HG03354 (cell line): Measurements from ENCODE around the gene SLC12A8.
A peak's percentile ranks its signal among the peaks of the same experiment; 100 is the strongest.

ENCODE experiments used
- ATAC-seq: cut with Tn5 transposase; IDR thresholded peaks from one replicate; pipeline ENCODE4 v1.9.1; 2021; ENCODE audit warnings: mild to moderate bottlenecking; ENCODE audit not compliant: unreplicated experiment, poor library complexity, severe bottlenecking

SLC12A8 gene

DNA sequence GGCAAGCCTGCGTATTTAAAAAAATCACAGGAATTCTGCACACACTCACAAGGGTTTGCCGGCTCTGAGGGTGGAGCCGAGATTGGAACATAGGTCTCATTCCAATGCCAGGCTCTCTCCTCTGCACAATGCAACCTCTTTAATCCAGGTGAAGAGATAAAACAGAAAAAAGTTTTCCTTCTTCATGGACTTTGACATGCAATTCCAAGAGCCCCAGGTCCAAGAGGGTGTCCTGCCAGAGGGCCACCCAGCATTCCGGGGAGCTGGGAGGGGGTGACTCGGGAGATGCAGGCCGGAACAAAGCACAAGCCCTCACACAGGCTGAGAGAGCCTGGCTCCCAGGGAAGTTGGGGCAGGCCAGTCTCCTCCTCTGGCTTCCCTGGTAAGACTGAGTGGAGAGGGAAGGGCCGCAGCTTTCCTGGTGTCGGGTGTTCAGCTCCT is 6.7 kb upstream of the SLC12A8 start:
- no peak for ATAC-seq

- no peak for ATAC-seq
Measured at GRCh38 chr3:125214738-125215137, 2.2 kb upstream of the SLC12A8 start.

DNA sequence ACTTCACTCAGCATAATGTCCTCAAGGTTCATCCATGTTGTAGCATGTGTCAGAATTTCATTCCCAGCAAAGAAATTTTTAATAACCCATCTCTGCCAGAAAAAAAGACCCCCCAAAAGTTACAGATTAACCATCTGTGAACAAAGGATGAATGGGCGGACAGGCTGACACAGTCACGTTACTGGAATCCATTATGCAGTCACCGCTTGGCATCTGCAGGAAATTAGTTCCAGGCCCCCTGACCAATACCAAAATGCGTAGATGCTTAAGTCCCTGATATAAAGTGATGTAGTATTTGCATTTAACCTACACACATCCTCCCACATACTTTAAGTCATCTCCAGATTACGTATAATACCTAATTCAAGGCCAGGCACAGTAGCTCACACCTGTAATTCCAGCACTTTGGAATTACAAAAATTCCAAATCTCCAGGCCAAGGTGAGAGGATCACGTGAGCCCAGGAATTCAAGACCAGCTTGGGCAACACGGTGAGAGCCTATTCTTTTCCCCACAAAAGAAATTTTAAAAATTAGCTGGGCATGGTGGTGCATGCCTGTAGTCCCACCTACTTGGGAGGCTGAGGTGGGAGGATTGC is 1.5 kb upstream of the SLC12A8 start:
- ATAC-seq, result no peak

DNA sequence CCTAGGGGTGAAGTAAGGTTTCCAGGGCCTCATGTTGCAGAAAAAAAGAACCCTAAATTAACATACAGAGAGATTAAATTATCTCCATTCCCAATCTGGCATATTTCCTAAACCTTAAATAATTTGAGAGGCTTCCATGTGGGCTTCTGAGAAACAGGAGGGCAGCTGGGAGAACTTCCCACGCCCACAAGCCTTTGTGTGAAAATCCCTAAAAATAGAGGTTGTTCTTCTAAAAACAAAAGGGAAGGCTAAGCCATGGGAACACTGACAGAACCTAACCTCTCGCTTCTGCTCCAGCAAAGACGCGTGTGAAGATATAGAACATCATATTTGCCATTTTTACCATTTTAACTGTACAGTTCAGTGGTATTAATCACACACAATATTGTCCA is 812 bp upstream of the SLC12A8 start:
- no peak for ATAC-seq

DNA sequence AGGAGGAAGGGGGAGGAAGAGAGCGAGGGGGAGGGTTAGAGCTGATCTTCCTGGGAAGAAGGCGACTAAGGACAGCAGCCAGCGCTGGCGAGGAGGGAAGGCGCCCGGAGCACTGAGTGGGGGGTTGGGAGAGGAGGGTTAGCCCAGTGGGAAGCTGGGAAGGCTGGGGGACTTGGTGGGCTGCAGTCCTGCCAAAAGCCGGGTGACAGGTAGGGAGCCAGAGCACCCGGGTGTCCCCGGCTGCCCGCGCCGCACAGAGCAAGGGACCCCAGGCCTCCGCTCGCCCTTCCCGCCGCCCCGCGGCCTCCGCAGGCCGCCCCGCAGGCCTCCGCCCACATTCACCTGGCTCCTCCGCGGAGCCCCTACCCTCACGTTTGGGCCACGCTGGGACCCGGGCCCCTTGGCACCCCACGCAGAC is 448 bp downstream of the SLC12A8 start:
- no peak for ATAC-seq

- no peak for ATAC-seq
Measured at GRCh38 chr3:125211523-125212090, 941 bp downstream of the SLC12A8 start.

- ATAC-seq, result no peak
Measured at GRCh38 chr3:125207949-125208568, 4.5 kb downstream of the SLC12A8 start.

- no peak for ATAC-seq
Measured at GRCh38 chr3:125207507-125207906, 5.0 kb downstream of the SLC12A8 start.

DNA sequence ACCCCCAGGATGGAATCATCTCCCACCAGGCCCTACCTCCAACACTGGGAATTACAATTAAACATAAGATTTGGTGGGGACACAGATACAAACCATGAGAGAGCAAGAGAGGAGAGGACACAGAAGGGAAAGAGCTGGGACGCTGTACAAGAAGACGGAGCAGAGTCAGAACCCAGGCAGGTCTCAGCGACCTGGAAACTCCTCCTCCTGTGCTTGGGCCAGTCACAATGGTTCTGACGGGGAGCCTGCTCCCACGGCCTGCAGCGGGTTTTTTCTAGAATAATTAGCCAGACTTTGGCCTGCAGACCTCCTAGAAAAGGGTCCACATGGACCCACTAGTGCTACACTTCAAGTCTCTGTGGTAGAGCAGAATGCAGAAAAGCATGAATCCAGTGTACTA is 5.6 kb downstream of the SLC12A8 start:
- no peak for ATAC-seq

DNA sequence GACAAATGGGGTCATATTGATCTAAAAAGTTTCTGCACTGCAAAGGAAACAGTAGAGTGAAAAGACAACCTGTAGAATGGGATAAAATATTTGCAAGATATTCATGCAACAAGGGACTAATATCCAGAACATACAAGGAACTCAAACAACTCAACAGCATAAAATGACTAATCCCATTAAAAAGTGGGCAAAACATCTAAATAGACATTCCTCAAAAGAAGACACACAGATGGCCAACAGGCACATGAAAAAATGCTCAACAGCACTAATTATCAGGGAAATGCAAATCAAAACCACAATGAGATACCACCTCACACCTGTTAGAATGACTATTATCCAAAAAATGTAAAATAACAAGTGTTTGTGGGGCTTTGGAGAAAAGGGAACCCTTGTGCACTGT is 8.8 kb downstream of the SLC12A8 start:
- ATAC-seq, result no peak

DNA sequence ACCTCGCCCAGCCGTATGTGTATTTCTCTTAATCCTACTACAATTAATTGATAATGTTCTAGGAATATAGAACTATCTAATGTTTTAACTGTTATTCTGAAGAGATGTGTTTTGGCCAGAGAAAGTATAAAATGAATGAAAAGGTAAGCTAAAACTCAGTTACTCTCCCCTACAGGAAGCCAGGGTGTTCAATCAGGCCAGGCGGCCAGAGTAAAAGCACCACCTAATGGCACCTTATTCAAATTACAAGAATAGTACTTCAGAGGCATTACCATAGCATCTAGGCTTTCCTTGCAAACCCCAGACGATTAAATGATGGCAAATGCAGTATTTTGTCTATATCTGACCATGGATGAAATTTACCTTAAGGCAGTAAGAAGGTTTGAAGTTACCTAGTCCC is 10.4 kb downstream of the SLC12A8 start:
- ATAC-seq, result no peak

- ATAC-seq, result peak; percentile 83
Measured at GRCh38 chr3:125200731-125201139, 11.8 kb downstream of the SLC12A8 start.

DNA sequence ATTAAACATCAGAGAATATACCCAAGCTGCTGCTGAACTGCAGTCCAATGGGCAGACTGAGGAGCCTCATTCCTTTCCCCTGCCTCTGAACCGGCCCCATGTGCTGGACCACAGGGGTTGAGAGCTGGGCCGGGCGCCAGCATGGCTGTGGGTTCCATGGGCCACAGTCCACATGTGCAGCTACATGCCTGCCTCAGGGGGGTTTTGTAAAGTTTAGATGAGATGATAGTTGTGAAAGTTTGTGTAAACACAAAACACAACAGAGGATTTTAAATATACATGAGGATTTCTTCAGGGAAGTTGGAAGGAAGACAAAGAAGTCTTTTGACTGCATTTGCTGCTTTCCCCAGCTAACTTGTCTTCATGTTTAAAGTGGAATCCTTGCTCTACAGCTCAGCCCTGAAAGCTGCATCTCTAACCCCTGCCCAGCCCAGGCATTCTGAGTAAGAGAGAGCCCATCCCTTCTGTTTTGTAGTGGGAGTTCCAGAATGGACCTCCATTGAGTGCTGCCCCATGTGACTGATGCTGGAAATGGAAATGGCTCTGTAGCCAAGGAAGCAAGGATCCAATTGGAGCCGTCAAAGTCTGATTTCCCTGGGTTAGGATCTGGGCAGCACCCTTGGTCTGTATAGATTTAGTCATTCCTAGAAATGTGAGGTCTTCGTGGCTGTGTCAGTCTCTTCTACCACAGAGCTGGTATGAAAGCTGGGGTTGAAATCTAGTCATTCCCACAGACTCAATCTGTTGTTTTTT is 17.5 kb downstream of the SLC12A8 start:
- no peak for ATAC-seq

- ATAC-seq, result no peak
Measured at GRCh38 chr3:125194061-125194848, 18.3 kb downstream of the SLC12A8 start.

- peak; percentile 72 for ATAC-seq
Measured at GRCh38 chr3:125192190-125193035, 20.1 kb downstream of the SLC12A8 start.

DNA sequence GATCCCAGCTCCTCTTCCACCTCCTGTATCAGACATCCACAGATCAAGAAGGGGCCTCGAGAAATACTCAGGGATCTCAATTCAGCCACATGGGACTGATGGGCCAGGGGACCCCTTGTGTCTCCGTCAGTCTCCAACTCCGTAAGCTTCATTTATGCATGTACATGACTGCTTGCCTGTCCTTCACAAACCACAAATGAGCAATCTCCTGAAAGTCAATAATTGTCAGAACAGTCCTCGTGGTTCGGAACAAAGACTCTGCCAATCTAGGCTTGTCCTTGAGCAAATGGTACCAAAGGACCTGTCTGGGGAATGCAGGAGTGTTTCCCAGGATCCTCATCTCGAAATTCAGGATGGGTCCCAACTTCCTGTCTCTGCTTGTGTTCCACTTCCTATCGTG is 20.8 kb downstream of the SLC12A8 start:
- ATAC-seq, result no peak

DNA sequence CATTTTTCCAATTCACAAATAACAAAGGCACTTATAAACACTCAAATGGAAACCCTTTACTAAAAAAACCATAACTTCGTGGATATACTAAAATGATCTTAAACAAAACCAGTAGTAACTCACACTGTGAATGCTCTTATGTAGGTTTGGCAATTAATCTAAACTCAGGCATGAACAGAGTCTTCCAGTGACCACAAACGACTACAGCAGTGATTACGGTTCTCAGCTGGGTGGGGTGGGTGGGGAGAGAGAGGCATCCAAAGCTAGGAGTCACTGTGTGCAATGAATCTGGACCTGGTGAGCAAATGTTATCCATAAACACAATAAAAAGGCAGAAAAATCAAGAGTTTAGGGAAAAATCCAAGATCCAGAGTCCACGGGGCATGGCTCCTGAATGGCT is 21.3 kb downstream of the SLC12A8 start:
- no peak for ATAC-seq

- ATAC-seq, result no peak
Measured at GRCh38 chr3:125190786-125191185, 21.8 kb downstream of the SLC12A8 start.
